HG03108 (cell line): Measurements from ENCODE around the gene TPMT.
"Not testable (repeated sequence)": the region's sequence is repeated elsewhere in the genome, so short reads cannot be mapped to it uniquely, and the experiment has no call there.

Experiments
- ATAC-seq: cut with Tn5 transposase; IDR thresholded peaks from one replicate; pipeline ENCODE4 v1.9.1; 2021; ENCODE audit warnings: moderate library complexity; ENCODE audit not compliant: unreplicated experiment

The TPMT gene

DNA sequence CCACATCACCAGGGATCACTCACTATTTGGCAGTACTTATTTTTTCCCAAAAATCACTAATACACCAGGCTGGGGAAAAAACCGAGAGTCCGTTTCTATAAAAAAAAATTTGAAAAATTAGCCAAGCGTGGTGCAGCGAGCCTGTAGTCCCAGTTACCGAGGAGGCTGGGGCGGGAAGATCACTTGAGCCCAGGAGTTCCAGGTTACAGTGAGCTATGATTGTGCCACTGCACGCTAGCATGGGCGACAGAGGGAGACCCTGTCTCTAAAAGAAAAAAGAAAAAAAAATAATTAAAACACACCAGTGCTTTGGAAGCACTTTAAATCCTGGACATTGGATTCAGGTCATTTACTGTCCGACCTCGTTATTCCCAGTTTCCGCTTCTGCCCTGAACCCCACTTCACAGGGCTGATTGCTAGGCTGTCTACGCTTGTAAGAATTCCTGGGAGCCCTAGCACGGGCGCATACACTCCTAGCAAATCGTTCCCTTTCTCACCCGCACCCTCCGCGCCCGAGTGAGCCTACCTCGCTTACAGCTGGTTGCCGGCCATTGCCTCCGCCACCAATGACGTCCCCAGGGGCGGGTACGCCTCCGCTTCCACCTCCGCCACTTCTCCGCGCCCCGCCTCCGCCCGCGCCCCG, at the start of gene TPMT:
TPMT (minus strand) TSS at position 571 of the 643 bp plus-strand sequence. CDS start 5,950 bp downstream, outside the sequence.
- peak; percentile 48 for ATAC-seq

DNA sequence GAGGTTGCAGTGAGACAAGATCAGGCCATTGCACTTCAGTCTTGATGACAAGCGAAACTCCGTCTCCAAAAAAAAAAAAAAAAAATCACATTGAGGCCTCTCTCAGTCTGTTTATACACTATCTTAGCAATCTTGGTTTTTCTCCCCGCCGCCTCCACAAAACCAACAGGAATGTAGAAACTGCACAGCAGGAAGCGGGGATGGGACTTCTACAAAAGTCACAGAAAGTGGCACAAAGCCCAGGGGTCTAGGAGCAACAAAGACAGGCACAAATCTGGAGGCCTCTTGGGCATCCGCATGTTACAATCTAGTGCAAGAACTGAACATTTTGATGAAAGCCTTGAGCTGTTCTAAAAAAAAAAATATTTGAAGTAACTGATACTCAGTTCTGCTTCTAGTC, 48.9 kb upstream of the TPMT start:
- no peak for ATAC-seq

DNA sequence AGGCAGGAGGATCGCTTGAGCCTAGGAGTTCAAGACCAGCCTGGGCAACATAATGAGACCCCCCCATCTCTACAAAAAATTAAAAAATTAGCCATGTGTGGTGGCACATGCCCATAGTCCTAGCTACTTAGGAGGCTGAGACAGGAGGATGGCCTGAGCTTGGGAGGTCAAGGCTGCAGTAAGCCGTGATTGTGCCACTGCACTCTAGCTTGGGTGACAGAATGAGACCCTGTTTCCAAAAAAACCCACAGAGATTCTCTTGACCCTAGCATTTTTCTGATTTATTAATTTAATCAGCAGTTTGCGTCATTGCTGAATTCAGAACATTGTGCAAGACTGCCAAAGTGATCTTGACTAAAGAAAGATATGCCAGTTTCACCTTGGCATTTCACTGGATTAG, 37.1 kb upstream of the TPMT start:
- no peak for ATAC-seq

DNA sequence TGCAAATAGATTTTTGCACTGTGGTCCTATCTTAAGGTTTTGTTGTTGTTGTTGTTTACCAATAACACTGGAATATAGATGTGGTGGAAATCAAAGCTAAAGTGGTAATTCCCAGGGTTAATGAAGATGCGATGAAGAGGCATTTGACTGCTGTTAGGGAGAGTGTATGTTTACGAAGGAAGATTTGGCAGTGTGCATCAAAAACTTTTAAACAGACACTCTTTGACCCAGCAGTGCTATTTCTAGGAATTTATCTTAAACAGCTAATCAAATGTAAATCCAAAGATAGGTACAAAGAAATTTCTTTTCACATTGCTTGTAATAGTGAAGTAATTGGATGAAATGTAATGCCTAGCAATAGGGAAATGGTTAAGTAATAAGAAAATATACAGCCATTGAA, 34.3 kb upstream of the TPMT start:
- ATAC-seq: no peak

DNA sequence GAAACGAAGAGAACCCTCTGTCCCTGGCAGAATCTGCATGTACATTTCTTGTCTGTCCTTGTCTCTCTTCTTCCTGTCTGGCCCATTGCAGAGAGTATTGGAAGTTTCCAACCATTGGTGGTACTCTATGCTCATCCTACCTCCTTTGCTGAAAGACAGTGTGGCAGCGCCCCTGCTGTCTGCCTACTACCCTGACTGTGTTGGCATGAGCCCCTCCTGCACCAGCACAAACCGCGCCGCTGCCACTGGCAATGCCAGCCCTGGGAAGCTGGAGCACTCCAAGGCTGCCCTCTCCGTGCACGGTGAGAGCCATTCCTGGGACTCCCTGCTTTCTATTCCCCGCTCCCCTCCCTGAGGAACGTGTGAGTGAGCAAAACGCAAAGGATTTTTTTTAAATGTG, 32.8 kb upstream of the TPMT start:
- ATAC-seq: no peak

DNA sequence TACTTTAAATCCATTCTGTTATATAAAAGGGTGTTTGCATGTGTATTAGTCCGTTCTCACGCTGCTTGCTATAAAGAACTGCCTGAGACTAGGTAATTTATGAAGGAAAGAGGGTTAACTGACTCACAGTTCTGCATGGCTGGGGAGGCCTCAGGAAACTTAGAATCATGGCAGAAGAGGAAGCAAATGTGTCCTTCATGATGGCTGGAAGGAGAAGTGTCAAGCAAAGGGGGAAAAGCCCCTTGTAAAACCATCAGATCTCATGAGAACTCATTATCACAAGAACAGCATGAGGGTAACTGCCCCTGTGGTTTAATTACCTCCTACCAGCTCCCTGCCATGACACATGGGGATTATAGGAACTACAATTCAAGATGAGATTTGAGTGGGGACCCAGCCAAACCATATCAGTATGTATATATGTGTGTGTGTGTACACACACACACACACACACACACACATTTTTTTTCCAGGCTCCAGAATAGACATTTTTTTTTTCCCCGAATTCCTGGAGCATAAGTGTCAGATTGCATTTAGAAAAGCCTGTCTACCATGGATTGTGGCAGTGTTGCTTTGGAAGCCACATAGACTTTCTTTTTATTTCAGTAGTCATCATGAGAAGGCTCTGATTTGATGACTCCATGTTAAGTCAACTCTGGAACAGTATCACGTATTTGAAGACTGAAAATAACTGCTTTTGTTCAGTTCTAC, 31.8 kb upstream of the TPMT start:
- ATAC-seq: no peak

DNA sequence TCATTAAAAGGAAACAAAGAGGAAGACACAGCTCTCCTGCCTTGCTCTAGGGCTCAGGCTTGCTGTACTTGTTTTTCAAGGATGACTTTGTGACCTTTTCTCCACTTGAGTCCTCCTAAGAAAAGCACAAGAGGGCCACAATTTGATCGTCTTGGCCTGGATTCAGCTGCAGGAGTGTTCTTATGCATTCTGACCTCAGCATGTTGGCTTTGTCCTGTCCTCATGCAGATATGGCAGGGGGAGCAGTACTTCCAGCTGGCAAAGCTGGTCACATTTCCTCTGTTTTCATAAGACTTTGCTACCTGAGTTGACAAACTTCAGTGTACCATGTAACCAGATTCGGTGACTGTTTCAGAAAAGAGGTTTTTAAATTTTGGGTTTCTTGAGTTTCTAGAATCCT, 31.2 kb upstream of the TPMT start:
- ATAC-seq: no peak

DNA sequence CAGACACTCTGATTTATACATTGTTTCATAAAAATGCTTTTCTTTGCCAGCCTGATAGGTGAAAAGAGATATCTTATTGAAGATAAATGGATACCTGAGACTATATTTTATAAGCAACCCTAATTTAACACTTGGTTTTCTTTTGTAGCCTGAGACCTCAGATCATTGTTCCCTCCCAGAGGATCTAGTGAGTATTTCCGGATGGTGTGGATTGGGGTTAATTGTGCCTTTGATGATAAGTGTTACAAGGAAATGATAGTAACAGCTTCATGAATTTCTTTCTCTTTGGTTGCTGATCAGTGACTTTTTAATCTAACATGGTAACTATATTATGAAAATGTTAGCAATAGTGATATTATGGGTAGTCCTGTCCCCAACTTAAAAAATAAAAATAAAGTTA, 30.7 kb upstream of the TPMT start:
- no peak for ATAC-seq

DNA sequence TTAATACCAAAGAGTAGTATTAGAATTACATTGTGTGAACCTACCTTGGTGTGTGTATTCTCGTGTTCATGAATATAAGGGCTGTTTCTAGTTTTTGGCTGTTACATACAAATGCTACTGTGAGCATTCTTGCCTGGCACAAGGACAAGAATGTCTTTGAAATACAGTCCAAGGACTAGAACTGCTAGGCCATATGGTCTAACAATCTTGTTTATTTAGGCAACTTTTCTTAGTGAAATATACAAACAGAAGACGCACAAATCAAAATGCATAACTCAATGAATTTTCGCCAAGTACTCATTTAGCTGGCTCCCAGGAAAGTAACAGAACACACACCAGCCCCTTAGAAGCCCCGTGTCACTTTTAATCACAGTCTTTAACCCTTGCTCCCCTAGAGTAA, 28.9 kb upstream of the TPMT start:
- ATAC-seq: no peak

DNA sequence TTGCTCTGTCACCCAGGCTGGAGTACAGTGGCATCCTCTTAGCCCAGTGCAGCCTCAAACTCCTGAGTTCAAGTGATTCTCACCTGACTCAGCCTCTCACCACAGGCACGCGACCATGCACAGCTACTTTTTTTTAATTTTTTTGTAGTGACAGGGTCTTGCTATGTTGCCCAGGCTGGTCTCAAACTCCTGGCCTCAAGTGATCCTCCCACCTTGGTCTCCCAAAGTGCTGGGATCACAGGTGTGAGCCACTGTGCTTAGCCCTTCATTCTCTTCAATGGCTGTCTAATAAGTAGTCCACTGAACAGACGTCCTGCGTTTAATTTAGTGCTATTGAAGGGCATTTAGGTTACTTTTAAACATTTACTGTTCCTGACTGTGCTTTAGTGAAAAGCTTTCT, 27.7 kb upstream of the TPMT start:
- no peak for ATAC-seq

DNA sequence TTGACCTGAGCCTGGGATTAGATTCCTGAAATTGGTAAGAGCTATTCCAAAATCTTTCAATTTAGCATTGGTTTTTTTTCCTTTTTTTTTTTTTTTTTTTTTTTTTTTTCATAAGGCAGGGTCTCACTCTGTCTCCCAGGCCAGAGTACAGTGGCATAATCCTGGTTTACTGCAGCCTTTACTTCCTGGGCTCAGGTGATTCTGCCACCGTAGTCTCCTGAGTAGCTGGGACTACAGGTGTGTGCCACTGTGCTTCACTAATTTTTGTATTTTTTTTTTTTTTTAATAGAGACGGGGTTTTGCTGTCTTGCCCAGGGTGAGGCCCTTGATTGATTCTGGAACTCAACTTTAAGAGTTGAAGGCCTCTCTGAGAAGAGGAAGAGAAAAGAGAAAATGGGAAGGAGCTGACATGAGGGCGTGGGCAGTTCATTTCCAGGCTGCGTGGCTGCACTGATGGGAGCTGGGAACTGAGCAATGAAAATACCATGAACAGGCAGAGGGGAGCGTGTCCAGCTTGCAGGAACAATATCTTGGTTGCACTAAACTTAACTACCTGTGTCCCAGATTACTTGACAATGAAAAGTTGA, 25.0 kb upstream of the TPMT start:
- ATAC-seq: no peak

DNA sequence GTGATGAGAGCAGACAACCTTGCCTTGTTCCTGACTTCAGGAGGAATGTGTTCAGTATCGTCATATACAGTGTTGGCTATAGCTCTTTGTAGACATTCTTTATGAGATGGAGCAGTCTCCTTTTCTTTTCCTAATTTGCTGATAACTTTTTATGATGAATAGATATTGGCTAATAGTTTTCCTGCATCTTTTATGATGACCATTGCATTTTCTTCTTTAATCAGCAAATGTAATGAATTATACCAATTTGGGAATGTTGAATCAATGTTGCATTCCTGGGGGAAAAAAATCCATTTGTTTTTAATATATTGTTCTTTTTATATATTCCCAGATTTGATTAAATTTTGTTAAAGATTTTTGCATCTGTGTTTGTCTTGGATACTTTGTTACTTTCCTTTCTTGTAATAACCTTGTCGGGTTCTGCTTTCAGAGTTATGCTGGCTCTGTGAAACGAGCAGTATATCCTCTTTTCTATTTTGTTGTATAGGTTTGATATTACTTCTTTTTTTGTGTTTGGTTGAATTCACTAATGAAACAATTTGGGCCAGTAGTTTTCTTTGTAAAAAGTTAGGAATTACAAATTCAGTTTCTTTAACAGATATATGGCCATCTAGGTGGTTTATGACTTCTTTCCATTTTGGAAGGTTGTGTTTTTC, 24.2 kb upstream of the TPMT start:
- ATAC-seq: no peak

DNA sequence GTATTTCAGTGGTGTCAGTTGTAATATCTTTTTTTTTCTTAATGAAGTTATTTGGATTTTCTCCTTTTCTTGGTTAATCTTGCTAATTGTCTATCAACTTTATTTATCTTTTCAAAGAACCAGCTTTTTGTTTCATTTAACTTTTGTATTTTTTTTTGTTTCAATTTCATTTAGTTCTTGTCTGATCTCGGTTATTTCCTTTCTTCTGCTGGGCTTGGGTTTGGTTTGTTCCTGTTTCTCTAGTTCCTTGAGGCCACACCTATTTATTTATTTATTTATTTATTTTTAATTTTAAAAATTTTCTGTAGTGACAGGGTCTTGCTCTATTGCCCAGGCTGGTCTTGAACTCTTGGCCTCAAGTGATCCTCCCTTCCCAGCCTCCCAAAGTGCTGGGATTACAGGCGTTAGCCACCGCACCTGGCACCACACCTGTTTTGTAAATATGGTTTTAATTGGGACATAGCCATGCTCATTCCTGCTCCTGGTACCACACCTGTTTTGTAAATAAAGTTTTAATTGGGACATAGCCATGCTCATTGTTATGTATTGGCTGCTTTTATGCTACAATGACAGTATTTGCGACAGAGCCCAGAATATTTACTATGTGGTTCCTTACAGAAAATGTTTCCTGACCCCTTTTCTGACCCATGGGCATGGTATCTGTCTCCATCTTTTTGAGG, 22.5 kb upstream of the TPMT start:
- no peak for ATAC-seq

DNA sequence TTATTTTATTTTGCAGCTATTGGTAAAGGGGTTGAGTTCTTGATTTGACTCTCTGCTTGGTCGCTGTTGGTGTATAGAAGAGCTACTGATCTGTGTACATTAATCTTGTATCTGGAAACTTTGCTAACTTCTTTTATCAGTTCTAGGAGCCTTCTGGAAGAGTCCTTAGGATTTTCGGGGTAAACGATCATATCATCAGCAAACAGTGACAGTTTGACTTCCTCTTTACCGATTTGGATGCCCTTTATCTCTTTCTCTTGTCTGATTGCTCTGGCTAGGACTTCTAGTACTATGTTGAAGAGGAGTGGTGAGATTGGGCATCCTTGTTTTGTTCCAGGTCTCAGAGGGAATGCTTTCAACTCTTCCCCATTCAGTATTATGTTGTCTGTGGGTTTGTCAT, 21.3 kb upstream of the TPMT start:
- not testable (repeated sequence) for ATAC-seq

DNA sequence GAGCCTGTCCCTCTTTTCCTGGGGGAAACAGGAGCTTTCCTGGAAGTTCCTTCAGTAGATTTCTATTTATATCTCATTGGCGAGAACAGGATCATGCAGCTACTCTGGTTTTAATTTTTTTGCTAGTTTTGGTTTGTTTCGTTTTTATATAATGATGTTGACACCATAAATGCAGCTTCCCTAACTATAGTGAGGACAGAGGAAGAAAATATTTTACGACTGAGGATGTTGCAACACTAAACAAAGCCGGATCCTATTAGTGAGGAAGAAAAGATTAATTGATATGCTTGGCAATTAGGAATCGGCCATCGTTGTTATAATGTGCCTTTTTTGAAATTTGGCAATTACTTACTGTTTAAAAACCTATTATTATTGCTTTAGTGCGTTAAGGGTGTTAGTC, 17.0 kb upstream of the TPMT start:
- no peak for ATAC-seq

DNA sequence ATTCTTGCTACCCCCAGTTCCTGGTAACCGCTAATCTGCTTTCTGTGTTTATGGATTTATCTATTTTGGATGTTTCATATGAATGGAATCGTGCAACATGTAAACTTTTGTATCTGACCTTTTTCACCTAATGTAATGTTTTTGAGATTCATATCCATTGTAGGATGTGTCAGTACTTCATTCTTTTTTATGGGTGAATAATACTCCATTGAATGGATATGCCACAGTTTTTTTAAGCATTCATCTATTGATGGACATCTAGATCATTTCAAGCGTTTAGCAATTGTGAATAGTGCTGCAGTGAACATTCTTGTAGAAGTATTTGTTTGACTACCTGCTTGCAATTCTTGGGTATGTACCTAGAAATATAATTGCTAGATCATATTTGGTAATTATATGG, 13.4 kb upstream of the TPMT start:
- no peak for ATAC-seq

DNA sequence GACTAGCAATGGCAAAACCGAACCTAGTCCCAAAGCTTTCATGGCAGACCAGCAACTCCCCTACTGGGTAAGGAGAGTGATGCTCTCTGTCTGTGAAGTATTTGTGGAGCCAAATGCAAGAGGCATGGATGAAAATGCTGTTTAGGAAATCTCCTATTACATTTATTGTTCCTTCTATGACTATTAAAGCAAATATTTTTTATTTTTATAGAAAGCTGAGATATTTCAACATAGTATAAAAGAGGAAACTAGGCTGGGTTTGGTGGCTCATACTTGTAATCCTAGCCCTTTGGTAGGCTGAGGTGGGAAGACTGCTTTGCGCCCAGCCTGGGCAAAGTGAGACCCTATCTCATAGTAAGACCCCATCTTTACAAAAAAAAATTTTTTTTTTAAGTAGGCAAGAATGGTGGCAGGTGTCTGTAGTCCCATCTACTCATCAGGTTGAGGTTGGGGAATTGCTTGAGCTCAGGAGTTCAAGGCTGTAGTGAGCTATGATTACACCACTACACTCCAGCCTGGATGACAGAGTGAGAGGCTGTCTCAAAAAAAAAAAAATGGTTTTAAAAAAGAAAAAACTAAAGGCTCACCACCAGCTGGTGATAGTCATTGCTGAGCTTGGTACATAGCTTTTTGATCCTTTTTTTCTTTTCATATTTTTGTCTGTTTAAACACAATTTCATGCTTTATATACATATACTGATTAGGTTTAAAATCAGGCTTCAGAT, 11.6 kb upstream of the TPMT start:
- ATAC-seq: no peak

DNA sequence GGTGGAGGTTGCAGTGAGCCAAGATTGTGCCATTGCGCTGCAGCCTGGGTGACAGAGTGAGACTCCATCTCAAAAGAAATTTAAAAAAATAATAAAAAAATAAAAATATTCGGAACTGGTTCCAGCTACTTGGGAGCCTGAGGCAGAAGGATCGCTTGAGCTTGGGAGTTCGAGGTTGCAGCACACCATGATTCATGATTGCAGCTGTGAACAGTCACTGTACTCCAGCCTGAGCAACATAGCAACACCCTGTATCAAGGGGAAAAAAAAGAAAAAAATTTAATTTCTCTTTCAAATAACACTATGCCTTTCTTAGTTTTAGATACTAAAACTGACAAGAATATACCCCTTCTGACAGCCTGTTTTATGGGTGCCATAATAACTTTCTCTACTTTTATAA, 10.9 kb upstream of the TPMT start:
- ATAC-seq: no peak

DNA sequence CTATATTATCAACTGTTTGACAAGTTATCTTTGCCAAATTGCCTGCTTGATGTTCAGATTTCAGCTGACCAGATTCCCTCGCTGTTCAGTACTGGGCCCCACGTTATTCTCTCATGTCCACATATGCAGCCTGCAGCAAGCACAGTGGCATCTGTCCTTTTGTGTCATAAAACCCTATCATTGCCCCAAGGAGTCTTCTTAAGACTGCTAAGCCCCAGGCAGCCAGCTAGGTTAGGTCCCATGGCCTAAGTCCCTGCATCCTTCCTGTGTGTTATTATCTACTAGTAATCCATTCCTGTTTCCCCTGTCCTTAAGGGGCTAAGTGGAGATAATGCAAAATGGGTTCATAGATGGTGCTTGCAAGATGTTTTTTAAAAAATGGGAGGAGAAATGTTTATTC, 7.5 kb upstream of the TPMT start:
- no peak for ATAC-seq

DNA sequence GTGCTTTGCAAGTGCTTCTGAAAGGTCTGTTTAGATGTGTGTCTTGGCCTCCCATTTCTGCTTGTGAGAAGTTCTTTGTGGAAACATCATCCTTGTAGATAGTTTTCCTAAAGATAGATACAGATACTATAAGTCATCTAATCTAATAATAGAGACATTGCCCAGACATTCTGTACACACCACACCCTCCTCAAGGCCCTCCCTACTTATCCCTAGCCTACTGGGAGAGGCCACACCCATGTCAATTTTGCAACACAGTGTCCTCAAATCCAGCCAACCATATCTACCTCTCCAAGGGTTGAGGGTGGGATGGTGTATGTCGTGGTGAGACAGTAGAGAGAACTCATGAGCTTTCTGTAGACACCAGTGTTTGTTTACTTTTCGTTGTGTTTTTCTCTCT, 6.6 kb upstream of the TPMT start:
- ATAC-seq: no peak

DNA sequence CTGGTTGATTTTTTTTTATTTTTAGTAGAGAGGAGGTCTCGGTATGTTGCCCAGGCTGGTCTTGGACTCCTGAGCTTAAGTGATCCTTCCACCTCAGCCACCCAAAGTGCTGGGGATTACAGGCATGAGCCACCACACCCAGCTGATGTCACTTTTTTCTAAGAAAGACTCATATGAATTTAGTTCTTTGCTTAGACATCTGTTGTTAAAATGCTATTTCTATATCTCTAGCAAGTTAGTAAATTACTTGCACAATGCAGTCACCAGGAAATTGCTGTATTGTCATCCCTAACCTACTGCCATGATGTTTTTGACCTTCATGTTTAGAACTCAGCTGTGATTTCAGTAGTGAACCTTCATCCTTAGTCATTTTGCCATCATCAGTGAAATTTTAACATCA, 6.0 kb upstream of the TPMT start:
- ATAC-seq: no peak
